Activated naive CD8-positive, alpha-beta T cell treated with anti-CD3 and anti-CD28 coated beads for 36 hours (primary cell): Measurements from ENCODE around the gene SMYD3. TPM values are rescaled to one million over a fixed set of nuclear protein-coding genes. Genes with fewer than 3 reads are reported as not detected.

ENCODE experiments used
- DNase-seq: peaks from one replicate; pipeline ENCODE4 v3.0.0; 2021
- H3K27ac Mint-ChIP-seq: one replicate; pipeline ENCODE4 v1.8.0; 2022; ENCODE audit warnings: mild to moderate bottlenecking, moderate library complexity, mixed read lengths
- H3K27me3 Mint-ChIP-seq: one replicate; pipeline ENCODE4 v1.8.0; 2022; ENCODE audit warnings: mild to moderate bottlenecking, mixed read lengths
- H3K36me3 Mint-ChIP-seq: one replicate; pipeline ENCODE4 v1.8.0; 2021; ENCODE audit warnings: mild to moderate bottlenecking, mixed read lengths
- H3K4me1 Mint-ChIP-seq: one replicate; pipeline ENCODE4 v1.8.0; 2021; ENCODE audit warnings: mixed read lengths
- H3K4me3 Mint-ChIP-seq: one replicate; pipeline ENCODE4 v1.8.0; 2022; ENCODE audit warnings: mild to moderate bottlenecking, moderate library complexity, mixed read lengths
- H3K9me3 Mint-ChIP-seq: one replicate; pipeline ENCODE4 v1.8.0; 2022; ENCODE audit warnings: mixed read lengths
- total RNA-seq, 2 experiments: library from RNA; stranded (reverse); gene quantifications; one replicate each; pipeline ENCODE4 v1.2.3, GENCODE V29; 2021

The SMYD3 gene
- total RNA-seq, 2 experiments from 2014 or later, result 16.4 to 18.4 TPM

DNA sequence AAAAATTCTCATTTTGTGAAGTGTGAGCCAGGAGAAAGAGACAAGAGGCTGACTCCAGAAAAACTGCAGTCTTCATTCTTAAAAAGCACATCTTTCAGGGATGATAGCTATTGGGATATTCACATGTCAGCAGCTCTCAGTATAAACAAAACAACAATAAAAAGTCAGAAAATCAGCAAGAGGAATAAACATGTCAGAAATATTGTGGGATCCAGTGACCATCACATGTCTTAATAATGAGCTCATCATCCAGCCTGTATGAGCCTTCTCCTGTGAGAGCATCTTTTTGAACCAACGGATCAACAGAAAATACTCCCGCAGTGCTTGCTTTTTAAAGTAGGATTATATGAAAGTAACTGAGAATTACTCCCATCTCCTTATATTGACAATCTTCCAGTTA is 241.6 kb downstream of the SMYD3 start:
- peaks cover 24% of the 10 kb centered on the region for H3K36me3 Mint-ChIP-seq
- H3K4me1 Mint-ChIP-seq, result no peaks in the 10 kb centered on the region
- H3K9me3 Mint-ChIP-seq, result peaks cover 4% of the 10 kb centered on the region
- no peaks in the 10 kb centered on the region for H3K27me3 Mint-ChIP-seq
- DNase-seq, result no peak
- H3K27ac Mint-ChIP-seq, result no peak overlapping the region
- no peak overlapping the region for H3K4me3 Mint-ChIP-seq

GRCh38 chr1:246262281-246262680 is 244.8 kb downstream of the SMYD3 start:
- DNase-seq, result no peak
- no peaks in the 10 kb centered on the region for H3K4me1 Mint-ChIP-seq
- H3K36me3 Mint-ChIP-seq, result peaks cover 27% of the 10 kb centered on the region
- H3K27me3 Mint-ChIP-seq, result no peaks in the 10 kb centered on the region
- no peak overlapping the region for H3K4me3 Mint-ChIP-seq
- peaks cover 14% of the 10 kb centered on the region for H3K9me3 Mint-ChIP-seq
- H3K27ac Mint-ChIP-seq, result no peak overlapping the region

DNA sequence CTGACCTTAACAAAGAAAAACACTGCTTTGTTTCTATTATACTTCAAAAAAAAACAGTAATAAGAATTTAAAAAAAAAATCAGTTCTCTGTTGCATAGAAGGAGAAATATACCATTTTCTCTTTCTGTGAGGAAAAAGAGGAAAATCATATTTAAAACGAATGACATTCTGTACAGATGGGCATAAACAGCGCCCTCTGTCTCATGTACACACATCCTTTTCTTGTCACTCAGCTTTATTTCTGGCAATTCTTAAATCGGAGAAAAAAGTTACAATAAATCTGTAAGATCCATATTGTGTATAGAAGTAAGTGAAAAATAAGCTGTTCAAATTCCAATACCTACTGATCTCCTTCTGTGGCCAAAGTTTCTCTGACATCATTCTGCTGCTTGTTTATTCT is 245.4 kb downstream of the SMYD3 start:
- Mint-ChIP-seq H3K27me3 (no peaks in the 10 kb centered on the region), H3K27ac (no peak overlapping the region), H3K4me1 (no peaks in the 10 kb centered on the region), H3K36me3 (peaks cover 29% of the 10 kb centered on the region), H3K4me3 (no peak overlapping the region), H3K9me3 (peaks cover 16% of the 10 kb centered on the region)
- no peak for DNase-seq

GRCh38 chr1:246258250-246258649 is 248.8 kb downstream of the SMYD3 start:
- Mint-ChIP-seq H3K9me3 (peaks cover 26% of the 10 kb centered on the region), H3K27me3 (no peaks in the 10 kb centered on the region), H3K4me3 (no peak overlapping the region), H3K27ac (no peak overlapping the region), H3K4me1 (no peaks in the 10 kb centered on the region), H3K36me3 (peaks cover 36% of the 10 kb centered on the region)
- DNase-seq, result no peak

GRCh38 chr1:246255773-246256172 is 251.3 kb downstream of the SMYD3 start:
- no peak for DNase-seq
- H3K27ac Mint-ChIP-seq, result no peak overlapping the region
- H3K36me3 Mint-ChIP-seq, result peaks cover 29% of the 10 kb centered on the region
- H3K4me3 Mint-ChIP-seq, result no peak overlapping the region
- H3K9me3 Mint-ChIP-seq, result peaks cover 22% of the 10 kb centered on the region
- no peaks in the 10 kb centered on the region for H3K4me1 Mint-ChIP-seq
- H3K27me3 Mint-ChIP-seq, result no peaks in the 10 kb centered on the region

- no peak overlapping the region for H3K27ac Mint-ChIP-seq
- no peaks in the 10 kb centered on the region for H3K4me1 Mint-ChIP-seq
- DNase-seq, result no peak
- peaks cover 24% of the 10 kb centered on the region for H3K36me3 Mint-ChIP-seq
- H3K9me3 Mint-ChIP-seq, result peaks cover 22% of the 10 kb centered on the region
- H3K27me3 Mint-ChIP-seq, result no peaks in the 10 kb centered on the region
- H3K4me3 Mint-ChIP-seq, result no peak overlapping the region
These were observed 252.2 kb downstream of the SMYD3 start for GRCh38 chr1:246254854-246255253.

- Mint-ChIP-seq H3K9me3 (peaks cover 5% of the 10 kb centered on the region), H3K27ac (no peak overlapping the region), H3K4me1 (no peaks in the 10 kb centered on the region), H3K4me3 (no peak overlapping the region), H3K36me3 (peaks cover 12% of the 10 kb centered on the region), H3K27me3 (no peaks in the 10 kb centered on the region)
- DNase-seq, result no peak
These were observed 260.6 kb downstream of the SMYD3 start for GRCh38 chr1:246246430-246246829.

DNA sequence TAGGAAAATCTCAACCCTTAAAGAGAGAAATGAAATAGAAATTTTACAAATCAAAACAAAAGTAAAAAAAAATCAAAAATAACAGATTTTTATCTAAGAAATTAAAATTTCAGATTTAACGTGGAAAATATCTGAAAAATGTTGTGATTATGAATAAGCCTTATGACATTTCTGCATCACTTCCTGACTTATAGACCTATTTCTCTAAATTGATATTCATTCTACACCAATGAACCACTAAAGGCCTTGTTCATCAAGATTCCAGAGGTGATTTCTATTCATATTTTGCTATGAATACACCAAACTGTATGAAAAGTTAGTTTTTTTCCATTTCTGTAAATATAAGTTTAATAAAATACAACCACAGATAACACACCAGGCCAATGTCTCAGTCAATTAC is 261.5 kb downstream of the SMYD3 start:
- Mint-ChIP-seq H3K27me3 (no peaks in the 10 kb centered on the region), H3K4me1 (no peaks in the 10 kb centered on the region), H3K27ac (no peak overlapping the region), H3K36me3 (peaks cover 10% of the 10 kb centered on the region), H3K4me3 (no peak overlapping the region), H3K9me3 (peaks cover 10% of the 10 kb centered on the region)
- no peak for DNase-seq

GRCh38 chr1:246232126-246232525 is 275.0 kb downstream of the SMYD3 start:
- Mint-ChIP-seq H3K36me3 (peaks cover 9% of the 10 kb centered on the region), H3K9me3 (peaks cover 6% of the 10 kb centered on the region), H3K27ac (no peak overlapping the region), H3K4me3 (no peak overlapping the region), H3K4me1 (no peaks in the 10 kb centered on the region), H3K27me3 (no peaks in the 10 kb centered on the region)
- no peak for DNase-seq

GRCh38 chr1:246226041-246226440 is 281.0 kb downstream of the SMYD3 start:
- Mint-ChIP-seq H3K27ac (no peak overlapping the region), H3K36me3 (peaks cover 9% of the 10 kb centered on the region), H3K27me3 (no peaks in the 10 kb centered on the region), H3K4me1 (no peaks in the 10 kb centered on the region), H3K9me3 (no peaks in the 10 kb centered on the region), H3K4me3 (no peak overlapping the region)
- no peak for DNase-seq

DNA sequence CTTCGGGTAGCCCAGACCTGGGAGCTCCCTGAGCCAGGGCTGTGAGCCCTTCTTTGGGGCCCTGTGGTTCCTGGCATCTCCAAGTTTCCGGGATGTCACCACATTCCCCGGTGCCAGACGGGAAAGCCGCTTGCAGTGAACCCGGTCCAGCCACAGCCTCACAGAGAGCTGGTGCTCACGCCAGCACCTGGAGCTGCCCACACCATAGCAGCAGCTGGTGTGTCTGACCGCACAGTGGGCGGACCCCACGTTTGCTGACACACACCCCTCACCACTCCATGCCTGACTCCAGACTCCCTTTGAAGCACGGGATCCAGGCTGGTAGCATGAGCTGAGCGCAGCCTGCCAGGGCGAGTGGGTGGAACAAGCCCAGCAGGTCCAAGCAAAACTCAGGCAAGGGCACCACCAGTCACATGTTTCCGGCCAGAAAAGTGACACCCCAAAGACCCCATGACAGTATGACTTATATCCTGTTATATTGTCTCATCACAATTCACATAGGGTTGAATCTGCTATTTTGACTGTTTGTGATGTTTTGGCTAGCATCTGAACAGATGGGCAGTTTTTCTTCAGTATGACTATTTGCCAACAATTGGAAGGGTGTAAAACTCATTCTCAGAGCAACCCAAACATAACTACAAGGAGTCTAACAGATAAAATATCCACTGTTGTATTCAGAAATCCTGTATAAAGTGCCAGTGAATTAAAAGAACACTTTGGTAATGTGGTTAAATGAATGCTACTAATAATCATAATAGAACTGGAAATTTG is 285.4 kb downstream of the SMYD3 start:
- Mint-ChIP-seq H3K4me1 (no peaks in the 10 kb centered on the region), H3K27me3 (no peaks in the 10 kb centered on the region), H3K36me3 (peaks cover 20% of the 10 kb centered on the region), H3K27ac (no peak overlapping the region), H3K4me3 (no peak overlapping the region), H3K9me3 (no peaks in the 10 kb centered on the region)
- DNase-seq, result no peak

GRCh38 chr1:246220495-246221065 is 286.5 kb downstream of the SMYD3 start:
- H3K9me3 Mint-ChIP-seq, result no peaks in the 10 kb centered on the region
- DNase-seq, result no peak
- no peaks in the 10 kb centered on the region for H3K27me3 Mint-ChIP-seq
- no peaks in the 10 kb centered on the region for H3K4me1 Mint-ChIP-seq
- H3K4me3 Mint-ChIP-seq, result no peak overlapping the region
- peaks cover 18% of the 10 kb centered on the region for H3K36me3 Mint-ChIP-seq
- no peak overlapping the region for H3K27ac Mint-ChIP-seq

GRCh38 chr1:246219508-246220030 is 287.5 kb downstream of the SMYD3 start:
- peaks cover 1% of the 10 kb centered on the region for H3K9me3 Mint-ChIP-seq
- no peak overlapping the region for H3K27ac Mint-ChIP-seq
- no peak overlapping the region for H3K4me3 Mint-ChIP-seq
- peaks cover 23% of the 10 kb centered on the region for H3K36me3 Mint-ChIP-seq
- H3K4me1 Mint-ChIP-seq, result no peaks in the 10 kb centered on the region
- DNase-seq, result no peak
- no peaks in the 10 kb centered on the region for H3K27me3 Mint-ChIP-seq

GRCh38 chr1:246218686-246219085 is 288.4 kb downstream of the SMYD3 start:
- H3K27ac Mint-ChIP-seq, result no peak overlapping the region
- no peak overlapping the region for H3K4me3 Mint-ChIP-seq
- peaks cover 1% of the 10 kb centered on the region for H3K9me3 Mint-ChIP-seq
- H3K36me3 Mint-ChIP-seq, result peaks cover 23% of the 10 kb centered on the region
- H3K4me1 Mint-ChIP-seq, result no peaks in the 10 kb centered on the region
- no peaks in the 10 kb centered on the region for H3K27me3 Mint-ChIP-seq
- DNase-seq, result no peak

GRCh38 chr1:246216906-246217305 is 290.2 kb downstream of the SMYD3 start:
- peaks cover 1% of the 10 kb centered on the region for H3K9me3 Mint-ChIP-seq
- no peaks in the 10 kb centered on the region for H3K4me1 Mint-ChIP-seq
- peaks cover 20% of the 10 kb centered on the region for H3K36me3 Mint-ChIP-seq
- H3K27me3 Mint-ChIP-seq, result no peaks in the 10 kb centered on the region
- H3K27ac Mint-ChIP-seq, result no peak overlapping the region
- no peak overlapping the region for H3K4me3 Mint-ChIP-seq
- DNase-seq, result no peak

GRCh38 chr1:246215510-246215903 is 291.6 kb downstream of the SMYD3 start:
- Mint-ChIP-seq H3K27ac (no peak overlapping the region), H3K27me3 (no peaks in the 10 kb centered on the region), H3K9me3 (peaks cover 1% of the 10 kb centered on the region), H3K4me3 (no peak overlapping the region), H3K36me3 (peaks cover 18% of the 10 kb centered on the region), H3K4me1 (no peaks in the 10 kb centered on the region)
- no peak for DNase-seq
